SIG-M5 treated with dmso at 0.1 percent for 504 hours (cell line): ENCODE measurements around the gene RAB10.
"Not testable (repeated sequence)": the region's sequence is repeated elsewhere in the genome, so short reads cannot be mapped to it uniquely, and the experiment has no call there.

Experiments used
- DNase-seq: peaks from one replicate; lab custom pipeline; 2025; ENCODE audit not compliant: unreplicated experiment; lab: John Stamatoyannopoulos, UW

Gene RAB10

GRCh38 chr2:26144953-26145680 lies 111.2 kb downstream of the RAB10 start:
- DNase-seq: peak; percentile 65

- DNase-seq: no peak
Measured at GRCh38 chr2:26148501-26148900, 114.6 kb downstream of the RAB10 start.

- no peak for DNase-seq
Measured at GRCh38 chr2:26150243-26150642, 116.4 kb downstream of the RAB10 start.

GRCh38 chr2:26157580-26157979 lies 123.7 kb downstream of the RAB10 start:
- no peak for DNase-seq

GRCh38 chr2:26161926-26162325 lies 128.0 kb downstream of the RAB10 start:
- DNase-seq: no peak

- no peak for DNase-seq
Measured at GRCh38 chr2:26162963-26163362, 129.1 kb downstream of the RAB10 start.

- no peak for DNase-seq
Measured at GRCh38 chr2:26164231-26164630, 130.3 kb downstream of the RAB10 start.

- DNase-seq: no peak
Measured at GRCh38 chr2:26164641-26165211, 130.8 kb downstream of the RAB10 start.

- DNase-seq: no peak
Measured at GRCh38 chr2:26165403-26165802, 131.5 kb downstream of the RAB10 start.

- DNase-seq: not testable (repeated sequence)
Measured at GRCh38 chr2:26166541-26166940, 132.7 kb downstream of the RAB10 start.

- no peak for DNase-seq
Measured at GRCh38 chr2:26168785-26169184, 134.9 kb downstream of the RAB10 start.

- DNase-seq: no peak
Measured at GRCh38 chr2:26169226-26169625, 135.3 kb downstream of the RAB10 start.

- DNase-seq: no peak
Measured at GRCh38 chr2:26169681-26170414, 136.0 kb downstream of the RAB10 start.

- DNase-seq: no peak
Measured at GRCh38 chr2:26170795-26171194, 136.9 kb downstream of the RAB10 start.

- no peak for DNase-seq
Measured at GRCh38 chr2:26172189-26172870, 138.4 kb downstream of the RAB10 start.

GRCh38 chr2:26172871-26173775 lies 139.2 kb downstream of the RAB10 start, which contains the start of gene GAREM2:
Gene GAREM2 (plus strand): TSS chr2:26173088. CDS start chr2:26173221, 133 bp downstream.
- no peak for DNase-seq

GRCh38 chr2:26173776-26174482 lies 140.0 kb downstream of the RAB10 start:
- no peak for DNase-seq

- no peak for DNase-seq
Measured at GRCh38 chr2:26174691-26175465, 141.0 kb downstream of the RAB10 start.
